Gastrocnemius medialis (tissue), 4 donors: ENCODE measurements around the gene HNRNPCL1. TPM values are rescaled to one million over a fixed set of nuclear protein-coding genes. Genes with fewer than 3 reads are reported as not detected.
"Not testable (repeated sequence)": the region's sequence is repeated elsewhere in the genome, so short reads cannot be mapped to it uniquely, and the experiment has no call there.

Source experiments
- ATAC-seq, 2 donors: fragments of 150-250 bp; one replicate each; pipeline ENCODE4 v1.9.1; 2016
- DNase-seq, 2 donors: peaks; one replicate each; pipeline ENCODE4 v3.0.0-alpha.2; 2019
- H3K27ac ChIP-seq, 4 donors: fragments of 200-600 bp; sonication (generic); 1 replicate in 1 of 4; 2 replicates in 3 of 4; pipeline ENCODE4 v1.5.1; 2016 to 2018; ENCODE audit warnings: mild to moderate bottlenecking in 2 of 4, moderate library complexity in 1 of 4
- H3K27me3 ChIP-seq, 3 donors: fragments of 200-600 bp; sonication (generic) in 2 of 3; 1 replicate in 1 of 3; 2 replicates in 2 of 3; pipeline versions ENCODE4 v1.5.1 to v1.6.0; 2016 to 2019; ENCODE audit warnings: mild to moderate bottlenecking in 1 of 3, moderate library complexity in 1 of 3
- H3K36me3 ChIP-seq, 2 donors: fragments of 200-600 bp; sonication (generic) in 1 of 2; one replicate each; pipeline ENCODE4 v1.5.1; 2017 to 2018
- H3K4me1 ChIP-seq, 2 donors: fragments of 200-600 bp; sonication (generic) in 1 of 2; one replicate each; pipeline ENCODE4 v1.5.1; 2016 to 2017; ENCODE audit warnings: mild to moderate bottlenecking in 2 of 2
- H3K4me3 ChIP-seq, 4 donors: fragments of 200-600 bp; sonication (generic) in 3 of 4; 1 replicate in 1 of 4; 2 replicates in 3 of 4; pipeline ENCODE4 v1.5.1; 2016 to 2019; ENCODE audit warnings: mild to moderate bottlenecking in 2 of 4
- H3K9me3 ChIP-seq, 3 donors: fragments of 200-600 bp; sonication (generic) in 2 of 3; 1 replicate in 1 of 3; 2 replicates in 2 of 3; pipeline ENCODE4 v1.5.1; 2016 to 2019
- CTCF ChIP-seq, 5 experiments: fragments of 450-650 bp in 3 of 5; fragments of 200-600 bp in 2 of 5; sonication (generic) in 2 of 5; IDR thresholded peaks in 4 of 5; conservative IDR thresholded peaks in 1 of 5; 1 replicate in 4 of 5; 2 replicates in 1 of 5; pipeline ENCODE4 v1.5.1; 2016 to 2019; ENCODE audit warnings: antibody characterized with exemption in 5 of 5, mild to moderate bottlenecking in 3 of 5, moderate library complexity in 3 of 5
- POLR2A ChIP-seq, 2 donors: fragments of 450-650 bp; IDR thresholded peaks; one replicate each; pipeline ENCODE4 v1.6.1; 2017; ENCODE audit warnings: antibody characterized with exemption in 2 of 2, mild to moderate bottlenecking in 2 of 2, moderate library complexity in 2 of 2
- in situ Hi-C, 4 donors: fragments of 200-750 bp; cut with MboI; loops; one replicate each; pipeline versions ENCODE4 v1.15.0 to v1.8.0; 2017; ENCODE audit warnings: low sequenced_read_pairs in 4 of 4
- intact Hi-C: fragments of 100-400 bp; cut with DNase I; formaldehyde crosslinking; loops from one replicate; pipeline ENCODE4 v1.15.1; 2023; ENCODE audit warnings: low total_unique reads
- total RNA-seq, 4 donors: library from RNA; depleted of rRNA; stranded (reverse); fragments of >200 nt; gene quantifications; one replicate each; pipeline versions ENCODE4 v1.1.0 to v1.2.3, GENCODE V29; 2016

Gene HNRNPCL1
- total RNA-seq, result not detected

- in situ Hi-C loops, ATAC-seq, H3K4me1 ChIP-seq, H3K27ac ChIP-seq, H3K36me3 ChIP-seq, H3K4me3 ChIP-seq, H3K27me3 ChIP-seq, intact Hi-C loops, DNase-seq, H3K9me3 ChIP-seq: not testable (repeated sequence)
Observed at GRCh38 chr1:12848620-12849019, at the start of gene HNRNPCL1. HNRNPCL1 (minus strand) TSS chr1:12848720; CDS start chr1:12848289, 431 bp downstream.

GRCh38 chr1:12898170-12898569 lies 49.6 kb upstream of the HNRNPCL1 start, which contains the start of gene PRAMEF10:
PRAMEF10 (minus strand) TSS chr1:12898270; CDS start chr1:12895847, 2,423 bp downstream.
- DNase-seq, intact Hi-C loops, H3K4me1 ChIP-seq, H3K4me3 ChIP-seq, ATAC-seq, H3K27ac ChIP-seq, in situ Hi-C loops, H3K36me3 ChIP-seq, H3K27me3 ChIP-seq, H3K9me3 ChIP-seq: not testable (repeated sequence)

- H3K4me3 ChIP-seq, in situ Hi-C loops, H3K36me3 ChIP-seq, H3K4me1 ChIP-seq, H3K27ac ChIP-seq, ATAC-seq, H3K27me3 ChIP-seq, DNase-seq, intact Hi-C loops, H3K9me3 ChIP-seq: not testable (repeated sequence)
Observed at GRCh38 chr1:12886101-12886500, 37.6 kb upstream of the HNRNPCL1 start, which contains the start of gene PRAMEF4. PRAMEF4 (minus strand) TSS chr1:12886201; CDS start chr1:12883394, 2,807 bp downstream.

- H3K4me1 ChIP-seq, DNase-seq, H3K4me3 ChIP-seq, ATAC-seq, in situ Hi-C loops, H3K36me3 ChIP-seq, H3K27ac ChIP-seq, intact Hi-C loops, H3K9me3 ChIP-seq, H3K27me3 ChIP-seq: not testable (repeated sequence)
Observed at GRCh38 chr1:12878453-12878852, 29.9 kb upstream of the HNRNPCL1 start.

GRCh38 chr1:12863131-12863880 lies 14.8 kb upstream of the HNRNPCL1 start:
- H3K27ac ChIP-seq, ATAC-seq, H3K4me3 ChIP-seq, in situ Hi-C loops, H3K4me1 ChIP-seq, H3K36me3 ChIP-seq, H3K27me3 ChIP-seq, H3K9me3 ChIP-seq, intact Hi-C loops, DNase-seq: not testable (repeated sequence)

- not testable (repeated sequence) for H3K27me3 ChIP-seq, ATAC-seq
Observed at GRCh38 chr1:12856786-12857185, 8.3 kb upstream of the HNRNPCL1 start, which contains the start of gene PRAMEF2. PRAMEF2 (plus strand) TSS chr1:12857086; CDS start chr1:12859010, 1,924 bp downstream.

GRCh38 chr1:12851779-12852178 lies 3.3 kb upstream of the HNRNPCL1 start:
- intact Hi-C loops, result no loop called here
- ATAC-seq (no peak), DNase-seq (no peak)
- H3K4me1 ChIP-seq, result no peaks in the 10 kb centered on the region
- H3K4me3 ChIP-seq, result no peak overlapping the region
- H3K9me3 ChIP-seq, result no peaks in the 10 kb centered on the region
- in situ Hi-C loops, result no loop called here
- no peak for TF ChIP-seq CTCF (IDR thresholded peaks at IDR 0.05 in 4 of 5, conservative IDR thresholded peaks at IDR 0.05 in 1 of 5)
- no peak for TF ChIP-seq POLR2A (IDR thresholded peaks at IDR 0.05)
- H3K36me3 ChIP-seq, result no peaks in the 10 kb centered on the region
- no peaks in the 10 kb centered on the region for H3K27me3 ChIP-seq
- no peak overlapping the region for H3K27ac ChIP-seq

More at GRCh38 chr1:12856786-12857185, 8.3 kb upstream of the HNRNPCL1 start, which contains the start of gene PRAMEF2:
- H3K27ac ChIP-seq, H3K9me3 ChIP-seq, H3K36me3 ChIP-seq, H3K4me3 ChIP-seq, in situ Hi-C loops, H3K4me1 ChIP-seq, DNase-seq, intact Hi-C loops: not testable (repeated sequence)

GRCh38 chr1:12833251-12833650 lies 15.3 kb downstream of the HNRNPCL1 start:
- intact Hi-C loops, ATAC-seq, H3K27ac ChIP-seq, H3K27me3 ChIP-seq, H3K4me1 ChIP-seq, H3K9me3 ChIP-seq, H3K36me3 ChIP-seq, in situ Hi-C loops, DNase-seq, H3K4me3 ChIP-seq: not testable (repeated sequence)

GRCh38 chr1:12831310-12831709 lies 17.2 kb downstream of the HNRNPCL1 start, which contains the start of gene PRAMEF11:
PRAMEF11 (minus strand) TSS chr1:12831410; CDS start chr1:12828789, 2,621 bp downstream.
- intact Hi-C loops, H3K27ac ChIP-seq, H3K27me3 ChIP-seq, in situ Hi-C loops, ATAC-seq, H3K4me1 ChIP-seq, DNase-seq, H3K4me3 ChIP-seq, H3K36me3 ChIP-seq, H3K9me3 ChIP-seq: not testable (repeated sequence)

- DNase-seq, ATAC-seq, H3K27ac ChIP-seq, H3K27me3 ChIP-seq, H3K4me1 ChIP-seq, H3K9me3 ChIP-seq, in situ Hi-C loops, H3K36me3 ChIP-seq, intact Hi-C loops, H3K4me3 ChIP-seq: not testable (repeated sequence)
Observed at GRCh38 chr1:12819061-12819460, 29.5 kb downstream of the HNRNPCL1 start.
